Muscle of back (tissue), 11 donors: ENCODE measurements around the gene FLACC1. TPM values are rescaled to one million over a fixed set of nuclear protein-coding genes. Genes with fewer than 3 reads are reported as not detected.
A peak's percentile ranks its signal among the peaks of the same experiment; 100 is the strongest.
"Not testable (repeated sequence)": the region's sequence is repeated elsewhere in the genome, so short reads cannot be mapped to it uniquely, and the experiment has no call there.

Experiments
- DNase-seq, 3 donors: peaks; one replicate each; pipeline versions ENCODE4 v3.0.0 to v3.0.0-alpha.2; 2013
- polyA plus RNA-seq, 10 donors: library from polyadenylated mRNA; unstranded; fragments of 120-200 nt; gene quantifications; one replicate each; pipeline ENCODE4 v1.2.1, GENCODE V29; 2013; ENCODE audit not compliant: insufficient read length in 10 of 10

FLACC1 gene
- polyA plus RNA-seq, 10 donors: 0.90 to 2.9 (median 1.5) TPM

DNA sequence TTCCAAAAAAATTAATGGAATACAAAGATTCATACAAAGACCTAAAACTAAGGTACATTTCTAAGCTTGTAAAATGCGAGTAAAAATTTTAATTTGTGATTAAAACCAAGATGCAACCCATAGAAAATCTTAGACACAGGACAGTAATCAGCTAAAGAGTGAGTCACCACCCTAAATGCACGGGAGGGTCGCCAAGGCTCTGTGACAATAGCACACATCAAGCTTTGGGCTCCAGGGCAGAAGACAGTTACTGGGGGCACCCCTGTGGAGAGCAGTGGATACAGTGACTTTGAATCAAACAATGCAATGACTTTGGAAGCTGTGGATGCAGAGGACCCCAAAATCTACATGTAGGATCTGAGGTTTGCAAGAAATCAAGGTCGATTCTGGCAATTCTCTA, 7.5 kb downstream of the FLACC1 start:
- DNase-seq: no peak

DNA sequence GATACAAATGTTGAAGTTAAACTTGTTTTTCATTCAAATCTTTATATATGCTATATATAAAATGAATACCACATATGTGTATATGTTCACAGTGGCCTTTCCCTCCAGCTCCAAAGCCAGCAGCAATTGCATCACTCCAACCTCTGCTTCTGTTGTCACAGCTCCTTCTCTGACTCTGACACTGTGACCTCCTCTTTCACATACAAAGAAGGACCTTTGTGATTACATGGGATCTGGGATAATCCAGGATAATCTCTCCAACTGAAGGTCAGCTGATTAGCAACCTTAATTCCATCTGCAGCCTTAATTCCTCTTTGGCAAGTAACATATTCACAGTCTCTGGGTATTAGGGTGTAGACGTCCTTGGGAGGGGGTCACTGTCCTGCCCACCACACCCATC, 8.4 kb downstream of the FLACC1 start:
- no peak for DNase-seq

DNA sequence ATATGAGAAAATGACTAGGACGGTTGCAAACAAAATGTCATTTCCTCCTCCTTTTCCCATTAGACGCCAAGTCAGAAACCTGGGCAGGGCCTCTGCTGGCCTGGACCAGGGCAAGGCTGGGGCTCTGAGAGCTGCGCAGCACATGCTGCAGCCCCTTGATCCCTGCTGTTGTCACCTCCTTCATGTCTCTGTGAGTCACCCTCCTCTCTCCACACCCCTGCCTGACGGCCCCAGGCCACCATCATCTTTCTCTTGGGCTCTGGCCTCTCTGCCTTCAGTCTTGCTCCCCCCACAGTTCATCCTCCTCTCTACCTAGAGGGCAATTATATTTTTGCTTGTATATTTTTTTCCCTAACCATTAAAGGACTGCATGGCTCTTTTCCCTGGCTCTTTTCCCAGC, 10.0 kb downstream of the FLACC1 start:
- no peak for DNase-seq

DNA sequence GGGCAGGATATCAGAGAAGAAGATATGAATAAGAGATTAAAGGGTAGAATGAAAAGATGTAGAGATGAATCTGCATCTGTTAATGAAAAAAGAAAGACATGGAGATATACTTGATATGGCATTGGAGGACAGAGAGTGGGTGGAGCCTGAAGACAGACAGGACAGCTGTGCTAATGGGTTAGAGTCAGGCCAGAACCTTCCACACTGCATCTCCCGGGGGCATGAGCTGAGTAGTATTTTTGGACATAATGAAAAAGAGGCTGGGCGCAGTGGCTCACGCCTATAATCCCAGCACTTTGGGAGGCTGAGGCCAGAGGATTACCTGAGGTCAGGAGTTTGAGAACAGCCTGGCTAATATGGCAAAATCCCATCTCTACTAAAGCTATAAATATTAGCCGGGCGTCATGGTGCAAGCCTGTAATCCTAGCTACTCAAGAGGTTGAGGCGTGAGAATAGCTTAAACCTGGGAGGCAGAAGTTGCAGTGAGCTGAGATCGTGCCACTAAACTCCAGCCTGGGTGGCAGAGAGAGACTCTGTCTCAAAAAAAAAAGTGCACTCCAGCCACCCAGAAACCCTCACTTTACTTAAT, 11.4 kb downstream of the FLACC1 start:
- peak in 1 of 3 donors; percentile 31 for DNase-seq

DNA sequence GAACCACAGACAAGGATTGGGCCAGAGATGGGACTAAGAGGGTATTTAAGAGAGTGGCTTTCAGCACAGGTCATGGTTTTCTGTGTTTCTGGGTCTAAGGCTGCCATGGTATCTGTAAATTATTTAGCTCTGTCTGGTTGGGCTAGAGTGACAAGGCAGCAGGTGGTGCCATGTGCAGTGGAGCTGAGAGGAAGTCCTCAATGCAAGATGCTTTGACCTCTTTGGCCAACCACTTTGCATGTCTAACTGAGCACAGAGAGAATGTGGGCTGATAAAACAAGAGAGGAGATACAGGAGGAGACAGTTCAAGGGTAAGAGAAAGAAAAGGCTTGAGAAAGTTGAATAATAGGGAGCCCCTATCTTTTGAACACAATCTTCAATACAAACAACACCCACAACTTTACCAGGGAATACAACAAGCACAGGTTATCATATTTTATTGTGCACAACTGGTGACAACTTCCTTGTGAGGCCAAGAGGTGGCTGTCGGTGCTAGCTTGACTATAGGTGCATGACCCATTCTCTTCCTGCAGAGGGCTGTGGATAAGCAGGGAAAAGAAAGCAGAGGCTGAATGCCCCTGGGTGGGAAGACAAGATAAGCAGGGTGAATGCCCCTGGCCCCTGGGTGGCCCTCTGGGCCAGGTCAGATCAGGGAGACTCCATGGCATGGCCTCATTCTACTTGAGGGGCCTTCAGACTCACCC, 12.3 kb downstream of the FLACC1 start:
- DNase-seq: no peak

DNA sequence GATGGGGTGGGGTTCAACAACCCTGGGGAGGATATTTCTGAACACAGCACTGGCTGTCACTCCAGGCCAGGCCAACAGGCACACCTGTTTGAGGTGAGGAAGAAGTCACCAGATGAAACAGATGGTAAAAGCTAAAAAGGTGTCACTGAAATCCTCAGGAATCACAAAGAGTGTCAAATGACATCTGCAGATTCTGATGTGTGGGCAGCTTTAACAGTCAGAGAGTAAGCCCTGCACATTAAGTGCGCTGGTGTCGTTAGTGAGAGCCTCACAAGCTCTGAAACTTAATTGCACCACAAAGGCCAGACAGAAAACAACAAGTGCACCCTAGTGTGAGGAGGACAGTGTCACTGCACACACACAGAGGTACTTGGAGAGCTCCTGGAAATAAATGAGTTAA, 13.6 kb downstream of the FLACC1 start:
- DNase-seq: no peak

DNA sequence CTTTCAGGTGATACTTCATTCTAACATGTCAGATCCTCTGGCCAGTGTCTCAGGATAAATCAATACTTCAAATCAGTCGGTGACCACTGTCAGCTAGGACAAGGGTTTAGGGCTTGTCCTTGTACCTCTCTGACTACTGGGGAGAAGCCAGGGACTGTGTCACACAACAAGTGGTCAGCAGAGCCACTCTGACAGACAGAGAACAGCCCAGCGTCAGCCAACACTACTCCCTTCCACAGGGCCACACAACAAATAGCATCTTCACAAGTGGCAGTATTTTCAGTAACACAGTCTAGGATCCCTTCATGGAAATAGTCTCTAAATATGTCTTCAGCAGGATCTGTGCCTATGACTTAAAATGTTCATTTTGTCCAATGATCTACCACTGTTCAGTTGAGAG, 14.2 kb downstream of the FLACC1 start:
- no peak for DNase-seq

DNA sequence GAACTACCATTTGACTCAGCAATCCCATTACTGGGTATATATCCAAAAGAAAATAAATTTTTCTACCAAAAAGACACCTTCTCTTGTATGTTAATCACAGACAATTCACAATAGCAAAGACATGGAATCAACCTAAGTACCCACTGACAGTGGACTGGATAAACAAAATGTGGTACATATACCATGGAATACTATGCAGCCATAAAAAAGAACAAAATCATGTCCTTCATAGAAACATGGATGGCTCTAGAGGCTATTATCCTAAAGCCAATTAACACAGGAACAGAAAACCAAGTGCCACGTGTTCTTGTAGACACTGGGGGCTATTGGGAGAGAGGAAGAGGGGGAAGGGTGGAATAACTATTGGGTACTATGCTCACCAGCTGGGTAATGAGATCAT, 27.7 kb downstream of the FLACC1 start:
- DNase-seq: no peak

DNA sequence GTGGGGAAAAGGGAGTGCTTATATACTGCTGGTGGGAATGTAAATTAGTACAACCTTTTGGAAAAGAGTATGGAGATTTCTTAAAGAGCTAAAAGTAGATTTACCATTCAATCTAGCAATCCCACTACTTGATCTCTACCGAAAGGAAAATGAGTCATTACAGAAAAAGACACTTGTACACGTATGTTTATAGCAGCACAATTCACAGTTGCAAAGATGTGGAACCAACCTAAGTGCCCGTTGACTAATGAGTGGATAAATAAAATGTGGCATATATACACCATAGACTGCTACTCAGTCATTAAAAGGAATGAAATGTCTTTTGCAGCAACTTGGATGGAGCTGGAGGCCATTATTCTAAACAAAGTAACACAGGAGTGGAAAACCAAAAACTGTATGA, 29.5 kb downstream of the FLACC1 start:
- DNase-seq: no peak

DNA sequence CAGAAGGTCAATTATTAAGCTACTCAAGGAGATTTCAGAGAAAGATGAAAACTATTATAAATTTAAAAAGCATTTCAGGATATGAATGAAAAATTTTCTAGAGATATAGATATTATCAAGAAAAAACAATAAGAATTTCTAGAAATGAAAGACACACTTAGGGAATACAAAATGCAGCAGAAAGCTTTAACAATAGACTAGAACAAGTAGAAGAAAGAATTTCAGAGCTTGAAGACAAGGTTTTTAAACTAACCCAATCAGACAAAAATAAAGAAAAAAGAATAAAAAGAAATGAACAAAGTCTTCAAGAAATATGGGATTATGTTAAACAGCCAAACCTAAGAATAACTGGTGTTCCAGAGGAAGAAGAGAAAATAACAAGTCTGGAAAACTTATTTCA, 34.4 kb downstream of the FLACC1 start:
- DNase-seq: no peak

DNA sequence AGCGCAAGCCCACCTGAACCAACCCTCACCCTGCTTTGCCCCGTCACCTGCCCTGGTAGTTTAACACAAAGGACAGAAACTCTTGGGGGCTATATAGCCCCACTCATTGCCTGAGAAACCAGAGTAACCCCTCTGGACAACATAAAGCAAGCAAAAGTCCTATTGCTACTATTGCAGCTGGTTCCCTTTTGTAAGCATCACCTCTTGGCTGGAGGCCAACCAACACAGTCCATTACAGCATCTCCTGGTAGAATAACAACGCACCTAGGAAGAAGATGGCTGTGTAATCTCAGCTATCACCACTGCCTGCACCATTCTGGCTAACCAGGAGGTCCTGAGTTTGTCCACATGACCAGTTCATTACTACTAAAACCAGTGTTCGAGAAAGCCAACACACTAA, 36.4 kb downstream of the FLACC1 start:
- DNase-seq: no peak

DNA sequence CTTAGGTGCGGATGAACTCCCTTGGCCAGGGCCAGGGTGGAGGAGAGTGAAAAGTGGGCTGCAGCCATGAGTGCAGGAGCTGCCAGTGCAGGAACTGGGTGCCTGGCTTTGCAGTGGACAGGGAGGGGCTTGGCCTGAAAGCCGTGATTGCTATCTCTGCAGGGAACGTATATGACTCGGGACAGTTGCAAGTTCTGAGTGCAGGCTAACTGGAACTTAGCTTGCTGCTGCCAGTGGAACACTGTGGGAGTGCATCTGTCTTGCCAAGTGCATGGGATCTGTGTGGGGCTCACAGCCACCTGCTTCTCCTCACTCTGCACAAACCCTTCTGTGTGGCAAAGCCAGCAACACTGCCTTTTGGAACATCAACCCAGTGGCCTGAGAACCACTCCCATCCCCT, 36.9 kb downstream of the FLACC1 start:
- no peak for DNase-seq

DNA sequence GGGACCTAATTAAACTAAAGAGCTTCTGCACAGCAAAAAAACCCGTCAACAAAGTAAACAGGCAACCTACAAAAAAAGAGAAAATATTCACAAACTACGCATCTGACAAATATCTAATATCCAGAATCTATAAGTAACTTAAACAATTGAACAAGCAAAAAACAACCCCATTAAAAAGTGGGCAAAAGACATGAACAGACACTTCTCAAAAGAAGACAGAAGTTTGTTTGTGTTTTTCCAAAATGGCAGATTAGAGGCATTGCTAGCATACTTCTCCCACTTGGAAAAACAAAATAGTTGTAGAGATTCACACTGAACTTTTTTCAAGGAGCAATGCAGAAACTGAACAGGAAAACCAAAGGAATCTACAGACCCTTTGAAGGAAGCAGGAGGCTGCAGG, 37.6 kb downstream of the FLACC1 start:
- no peak for DNase-seq

DNA sequence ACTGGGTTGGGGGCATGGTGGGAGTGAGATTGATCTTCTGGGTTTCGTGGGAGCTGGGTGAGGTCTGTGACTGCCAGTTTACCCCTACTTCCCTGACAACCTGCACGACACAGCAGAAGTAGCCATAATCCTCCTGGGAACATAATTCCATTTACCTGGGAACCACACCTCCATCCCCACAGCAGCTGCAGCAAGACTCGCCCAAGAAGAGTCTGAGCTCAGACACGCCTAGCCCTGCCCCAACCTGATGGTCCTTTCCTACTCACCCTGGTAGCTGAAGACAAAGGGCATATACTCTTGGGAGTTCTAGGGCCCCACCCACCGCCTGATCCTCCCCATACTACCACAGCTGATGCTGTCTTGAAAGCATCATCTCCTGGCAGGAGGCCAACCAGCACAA, 43.8 kb downstream of the FLACC1 start:
- DNase-seq: no peak

DNA sequence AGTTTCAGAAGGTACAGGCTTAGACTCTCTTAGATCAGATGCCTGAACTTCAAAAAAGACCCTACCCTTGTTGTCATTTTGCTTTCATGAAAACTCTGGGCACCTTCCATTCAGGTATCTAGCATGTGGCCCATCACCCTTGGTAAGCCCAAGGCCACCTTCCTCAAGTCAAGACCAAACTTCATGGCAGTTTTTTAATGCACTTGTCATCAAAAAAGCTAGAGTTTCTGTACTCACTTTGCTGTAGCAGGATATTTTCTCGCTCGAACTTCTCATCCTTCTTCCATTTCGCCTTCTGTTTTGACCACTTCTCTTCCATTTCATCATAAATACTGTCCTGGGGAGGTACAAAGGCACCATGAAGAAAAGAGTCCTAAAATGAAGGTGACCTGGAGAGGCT, 48.2 kb downstream of the FLACC1 start:
- no peak for DNase-seq

DNA sequence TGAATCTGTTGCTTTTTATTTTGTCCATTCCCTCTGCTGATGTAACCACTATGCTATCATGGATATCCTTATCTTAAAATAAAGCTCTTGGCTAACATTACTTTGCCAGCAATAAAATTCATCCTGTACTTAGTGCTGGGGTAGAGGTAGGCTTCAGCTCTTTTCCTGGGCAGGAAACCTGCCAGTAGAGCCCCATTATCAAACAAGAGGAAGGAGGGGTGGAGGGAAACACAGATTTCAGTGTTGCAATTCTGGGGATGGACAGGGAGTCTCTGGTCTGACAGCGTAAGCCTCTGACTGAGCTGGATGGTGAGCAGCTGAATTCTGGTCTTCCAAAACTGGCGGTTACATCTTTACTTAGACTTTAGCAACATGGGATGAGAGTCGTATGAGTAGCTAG, 49.3 kb downstream of the FLACC1 start:
- no peak for DNase-seq

DNA sequence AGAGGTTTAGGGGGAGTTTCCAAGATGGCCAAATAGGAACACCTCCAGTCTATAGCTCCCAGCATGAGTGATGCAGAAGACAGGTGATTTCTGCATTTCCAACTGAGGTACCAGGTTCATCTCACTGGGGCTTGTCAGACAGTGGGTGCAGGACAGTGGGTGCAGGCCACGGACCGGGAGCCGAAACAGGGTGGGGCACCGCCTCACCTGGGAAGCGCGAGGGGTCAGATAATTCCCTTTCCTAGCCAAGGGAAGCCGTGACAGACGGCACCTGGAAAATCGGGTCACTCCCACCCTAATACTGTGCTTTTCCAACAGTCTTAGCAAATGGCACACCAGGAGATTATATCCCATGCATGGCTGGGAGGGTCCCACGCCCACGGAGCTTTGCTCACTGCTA, 57.2 kb downstream of the FLACC1 start:
- DNase-seq: not testable (repeated sequence)

DNA sequence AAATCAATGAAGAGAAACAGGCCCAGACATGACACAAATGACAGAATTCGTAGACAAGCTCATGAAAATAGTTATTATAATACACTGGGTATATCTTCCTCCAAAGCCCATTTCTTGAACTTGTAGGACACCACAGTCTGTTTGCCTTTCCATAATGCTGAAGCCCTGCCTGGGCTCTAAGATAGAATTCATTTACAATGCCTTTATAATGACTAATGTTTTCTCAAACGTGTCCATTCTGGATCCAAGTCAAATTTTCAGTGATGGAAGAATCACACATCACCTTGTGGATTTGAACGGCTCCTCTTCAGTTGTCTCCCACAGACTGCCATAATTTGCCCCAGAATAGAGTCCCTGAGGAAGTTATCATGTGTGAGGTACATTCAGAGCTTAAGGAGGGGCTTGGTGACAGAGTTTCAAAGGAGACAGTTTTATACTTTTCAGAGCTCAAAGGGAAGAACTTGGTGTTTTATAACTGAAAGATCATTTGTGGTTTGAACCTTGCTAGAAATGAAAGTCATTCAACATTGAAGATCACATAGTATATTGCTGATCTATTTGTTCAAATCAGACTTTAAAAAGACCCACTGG, 58.6 kb downstream of the FLACC1 start:
- no peak for DNase-seq

DNA sequence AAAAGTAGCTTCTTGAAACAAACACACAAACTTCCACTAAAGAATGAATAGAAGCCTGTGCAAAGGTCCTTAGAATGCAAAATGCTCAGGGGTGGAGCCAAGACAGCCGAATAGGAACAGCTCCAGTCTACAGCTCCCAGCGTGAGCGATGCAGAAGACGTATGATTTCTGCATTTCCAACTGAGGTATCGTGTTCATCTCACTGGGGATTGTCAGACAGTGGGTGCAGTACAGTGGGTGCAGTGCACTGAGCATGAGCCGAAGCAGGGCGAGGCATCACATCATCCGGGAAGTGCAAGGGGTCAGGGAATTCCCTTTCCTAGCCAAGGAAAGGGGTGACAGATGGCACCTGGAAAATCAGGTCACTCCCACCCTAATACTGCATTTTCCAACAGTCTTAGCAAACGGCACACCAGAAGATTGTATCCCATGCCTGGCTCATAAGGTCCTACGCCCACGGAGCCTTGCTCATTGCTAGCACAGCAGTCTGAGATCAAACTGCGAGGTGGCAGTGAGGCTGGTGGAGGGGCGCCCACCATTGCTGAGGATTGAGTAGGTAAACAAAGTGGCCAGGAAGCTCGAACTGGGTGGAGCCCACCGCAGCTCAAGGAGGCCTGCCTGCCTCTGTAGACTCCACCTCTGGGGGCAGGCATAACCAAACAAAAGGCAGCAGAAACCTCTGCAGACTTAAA, 66.5 kb downstream of the FLACC1 start:
- not testable (repeated sequence) for DNase-seq

DNA sequence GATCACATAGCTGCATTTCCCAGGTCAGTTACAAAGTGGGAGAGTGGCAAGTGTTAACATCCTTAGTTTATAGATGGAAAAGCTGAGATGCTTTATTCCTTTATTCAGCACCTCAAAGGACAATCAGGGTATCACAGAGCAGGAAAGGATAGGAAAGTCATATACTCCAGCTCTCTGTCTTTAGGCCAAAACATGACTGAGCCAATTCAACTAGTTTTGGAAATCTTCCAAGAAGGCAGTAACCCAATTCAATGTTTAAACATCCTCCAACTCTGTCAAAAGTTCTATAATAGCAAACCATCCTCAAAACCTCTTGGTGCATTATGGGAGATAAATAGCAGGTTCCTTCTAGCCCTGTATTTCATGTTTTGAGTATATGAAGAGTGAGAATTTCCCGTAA, 71.6 kb downstream of the FLACC1 start:
- DNase-seq: no peak

DNA sequence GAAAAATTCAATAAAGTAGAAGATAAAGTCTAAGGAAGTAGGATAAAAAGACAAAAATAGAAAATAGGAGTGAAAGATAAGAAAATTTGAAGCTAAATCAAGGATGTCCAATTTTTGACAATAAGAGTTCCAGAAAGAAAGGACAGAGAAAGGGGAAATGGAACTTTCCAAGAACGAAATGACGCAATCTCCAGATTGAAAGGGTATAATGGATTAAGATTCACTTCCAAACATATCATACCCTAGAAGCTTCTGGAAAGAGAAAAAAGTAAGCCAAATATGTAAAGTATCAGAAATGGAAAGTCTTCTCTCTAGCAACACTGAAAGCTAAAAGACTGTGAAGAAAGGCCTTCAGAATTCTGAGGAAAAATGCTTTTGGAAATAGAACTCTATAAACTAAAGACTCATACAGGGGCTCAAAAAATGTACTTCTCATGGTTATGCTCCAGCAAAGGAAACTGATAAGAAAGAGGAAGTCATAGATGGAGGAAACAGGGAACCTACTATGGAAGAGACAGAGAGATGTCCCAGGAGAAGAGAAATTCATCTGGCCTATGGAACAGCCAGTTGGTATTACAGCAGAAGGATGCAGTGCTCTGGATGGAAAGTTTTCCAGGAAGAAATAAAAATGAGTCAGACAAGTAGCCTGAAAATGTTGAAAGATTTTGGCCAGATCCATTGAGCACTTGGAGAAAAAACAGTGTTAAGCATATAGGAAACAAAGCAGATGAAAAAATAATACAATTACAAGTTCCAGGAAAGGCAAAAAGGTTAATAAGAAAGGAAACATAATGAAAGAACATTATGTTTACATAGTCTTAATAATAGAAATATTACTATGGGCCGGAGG, 76.7 kb downstream of the FLACC1 start:
- DNase-seq: no peak

DNA sequence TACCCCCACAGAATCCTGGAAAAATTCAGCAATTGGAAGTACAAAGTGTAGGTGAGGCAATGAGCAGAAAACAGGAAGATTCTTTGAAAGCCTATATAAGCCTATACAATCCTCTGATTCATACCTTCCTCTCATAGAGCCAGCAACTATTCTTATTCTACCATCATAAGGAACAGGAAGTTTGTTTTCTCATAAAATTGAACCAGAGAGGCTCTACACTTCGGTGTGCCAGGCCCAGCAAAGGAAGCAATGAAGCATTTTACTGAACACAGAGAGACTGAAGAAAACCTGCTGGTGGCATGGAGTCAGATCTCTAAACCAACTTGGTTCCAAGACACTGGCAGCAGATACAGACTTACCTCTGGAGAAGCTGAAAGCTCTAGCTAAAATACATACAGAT, 78.1 kb downstream of the FLACC1 start:
- DNase-seq: no peak
